ENCODE results near the gene C5orf58.
"Not testable (repeated sequence)": the region's sequence is repeated elsewhere in the genome, so short reads cannot be mapped to it uniquely, and the experiment has no call there.

C5orf58 gene

GRCh38 chr5:170225326-170226128 lies 7.3 kb upstream of the C5orf58 start:
- DNase-seq = peak; percentile 11

- DNase-seq = no peak
These were observed 6.6 kb upstream of the C5orf58 start for GRCh38 chr5:170226129-170226615.

DNA sequence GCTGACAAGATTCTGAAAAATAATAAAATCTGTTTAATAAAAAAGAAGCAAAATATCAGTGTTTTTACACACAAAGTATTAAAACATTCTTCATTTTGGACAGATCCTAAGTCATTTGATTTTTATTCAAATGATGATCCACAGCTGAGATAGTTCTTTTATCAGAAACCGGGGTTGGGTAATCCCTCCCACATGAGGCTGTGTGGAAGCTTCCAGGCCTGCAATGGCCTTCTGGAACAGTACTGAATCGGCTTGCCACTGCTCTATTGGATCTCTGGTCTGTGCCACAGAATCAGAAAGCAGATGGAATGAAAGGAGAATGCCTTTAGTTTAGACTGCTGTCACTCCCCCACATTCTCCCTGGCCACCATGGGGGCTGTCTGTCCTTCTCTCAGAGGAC lies 6.1 kb upstream of the C5orf58 start:
- DNase-seq = no peak

DNA sequence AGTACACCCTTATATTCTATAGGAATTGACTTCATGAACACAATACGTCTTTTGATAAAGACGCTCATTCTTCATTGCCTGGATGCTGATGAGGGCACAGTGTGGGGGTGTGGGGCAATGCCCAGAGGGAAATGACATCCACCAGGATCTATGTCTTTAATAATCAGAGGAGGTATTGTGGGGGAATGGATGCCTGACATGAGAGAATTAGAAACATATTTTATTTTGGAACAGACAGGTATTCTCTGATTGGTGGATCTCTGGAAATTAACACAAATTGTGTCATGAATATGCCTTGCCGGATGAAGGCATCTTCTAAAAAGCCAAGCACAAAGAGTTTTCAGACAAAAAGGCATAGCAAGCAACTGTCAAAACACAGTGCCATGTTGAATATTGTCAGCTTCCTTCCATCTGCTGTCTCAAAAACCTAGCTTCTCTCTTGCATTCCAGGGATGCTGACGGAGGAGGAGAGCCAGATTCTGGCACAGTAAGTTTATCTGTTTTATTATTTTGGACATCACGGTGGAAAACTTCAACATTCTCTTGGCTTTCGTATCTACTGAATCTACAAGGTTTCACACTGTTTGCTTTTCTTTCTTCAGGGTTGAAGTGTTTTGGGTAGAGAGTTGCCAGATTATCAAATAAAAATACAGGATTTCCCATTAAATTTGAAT lies 3.9 kb upstream of the C5orf58 start:
- no peak for DNase-seq

DNA sequence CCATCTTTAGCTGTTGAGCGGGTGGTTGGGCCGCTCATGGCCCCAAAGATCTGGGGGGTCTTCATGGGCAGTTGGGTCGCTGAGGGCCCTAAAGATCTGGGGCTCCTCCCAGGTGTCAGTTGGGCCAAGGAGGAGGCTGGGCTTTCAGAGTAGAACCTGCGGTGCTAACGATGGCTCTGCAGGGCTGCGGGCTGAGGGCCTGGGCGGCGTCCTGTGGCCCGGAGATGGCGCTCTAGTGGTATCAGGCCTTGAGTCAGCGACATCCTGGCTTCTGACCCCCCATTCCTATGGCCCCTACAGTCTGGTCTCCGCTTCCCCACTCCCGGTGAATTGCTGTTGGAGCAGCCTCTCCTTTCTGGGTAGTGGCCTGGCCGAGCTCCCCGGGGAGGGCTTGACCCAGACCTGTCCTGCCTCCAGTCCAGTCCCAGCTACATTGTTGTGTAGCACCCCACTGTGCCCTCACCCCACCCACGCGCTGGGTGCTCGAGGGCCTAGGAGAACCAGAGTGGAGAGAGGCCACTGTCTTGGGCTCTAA lies 640 bp downstream of the C5orf58 start:
- DNase-seq = no peak

DNA sequence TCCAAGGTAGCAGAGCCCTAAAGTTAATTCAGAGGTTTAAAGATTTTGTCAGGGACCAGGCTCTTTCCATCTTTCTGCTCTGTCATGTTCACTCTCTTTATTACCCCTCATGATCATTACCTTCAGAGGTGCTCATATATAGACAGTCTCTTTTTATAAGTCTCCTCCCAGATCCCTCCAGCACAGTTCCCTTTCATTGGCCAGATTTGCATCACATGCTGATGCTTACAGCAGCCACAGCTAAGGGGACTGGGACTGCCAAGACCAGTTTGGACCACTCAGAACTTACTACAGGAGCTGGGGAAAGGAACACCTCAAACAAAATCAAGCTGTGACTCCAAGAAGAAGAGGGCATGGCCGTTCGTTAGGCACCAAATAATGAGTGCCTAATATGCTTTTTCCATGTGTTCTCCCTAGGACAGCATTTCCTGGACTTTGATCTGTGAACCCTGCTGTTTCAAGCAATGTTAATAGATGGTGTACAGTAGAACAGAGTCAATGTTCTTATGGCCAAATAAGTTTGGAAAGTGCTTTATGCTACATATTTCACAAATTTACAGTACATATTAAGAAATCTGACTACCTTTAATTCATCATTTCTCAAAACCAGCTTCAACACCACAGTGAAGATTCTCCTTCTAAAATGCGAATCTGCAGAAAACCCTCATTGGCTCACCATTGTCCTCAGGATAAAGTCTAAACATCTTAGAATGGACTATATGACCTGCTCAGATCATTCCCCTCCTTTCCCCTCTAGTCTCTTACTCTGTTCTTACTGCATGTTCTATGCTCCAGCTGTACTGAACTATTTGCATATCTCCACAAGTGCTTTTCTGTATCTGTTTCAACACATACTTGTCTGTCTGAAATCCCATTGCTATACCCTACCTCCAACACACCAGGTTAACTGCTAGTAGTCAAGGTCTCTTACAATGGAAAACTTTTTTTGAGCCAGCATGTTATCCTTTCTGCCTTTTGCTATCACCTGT lies 3.4 kb downstream of the C5orf58 start:
- DNase-seq = no peak

DNA sequence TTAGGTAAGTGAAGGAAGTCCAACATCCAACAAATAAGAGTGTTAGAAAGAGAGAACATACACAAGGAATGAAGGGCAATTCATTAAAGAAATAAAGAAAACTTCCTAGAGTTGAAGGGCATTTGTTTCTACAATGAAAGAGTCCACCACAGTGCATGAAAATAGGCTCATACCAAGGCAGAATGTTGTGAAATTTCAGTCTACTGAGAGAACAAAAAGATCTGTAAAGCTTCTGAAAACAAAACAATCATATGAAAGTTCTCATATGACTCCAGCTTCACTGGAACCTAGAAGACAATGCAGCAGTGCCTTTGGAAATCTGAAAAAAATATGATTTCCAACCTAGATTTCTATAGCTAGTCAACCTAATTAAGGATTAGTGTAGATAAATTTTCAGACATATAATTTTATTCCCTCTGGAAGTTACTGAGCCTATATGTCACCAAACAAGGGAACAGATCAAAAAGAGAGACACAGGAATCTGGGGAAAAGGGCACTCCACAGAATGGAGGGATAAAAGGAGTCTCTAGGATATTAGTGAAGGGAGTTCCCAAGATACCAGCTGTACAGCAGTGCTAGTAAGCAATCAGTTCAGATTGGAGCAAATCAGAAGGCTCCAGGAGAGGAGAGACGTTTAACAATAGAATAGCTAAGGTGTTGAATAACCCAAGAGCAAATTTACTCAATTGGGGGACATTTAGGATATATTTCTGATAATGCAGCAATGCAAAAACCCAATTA lies 5.8 kb downstream of the C5orf58 start:
- DNase-seq = no peak

DNA sequence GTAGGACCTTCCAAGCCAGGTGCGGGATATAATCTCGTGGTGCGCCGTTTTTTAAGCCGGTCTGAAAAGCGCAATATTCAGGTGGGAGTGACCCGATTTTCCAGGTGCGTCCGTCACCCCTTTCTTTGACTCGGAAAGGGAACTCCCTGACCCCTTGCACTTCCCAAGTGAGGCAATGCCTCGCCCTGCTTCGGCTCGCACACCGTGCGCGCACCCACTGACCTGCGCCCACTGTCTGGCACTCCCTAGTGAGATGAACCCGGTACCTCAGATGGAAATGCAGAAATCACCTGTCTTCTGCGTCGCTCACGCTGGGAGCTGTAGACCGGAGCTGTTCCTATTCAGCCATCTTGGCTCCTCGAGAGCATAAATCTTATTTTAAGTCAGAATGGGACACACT lies 12.7 kb downstream of the C5orf58 start:
- not testable (repeated sequence) for DNase-seq

- no peak for DNase-seq
These were observed 13.5 kb downstream of the C5orf58 start for GRCh38 chr5:170246126-170246870.

DNA sequence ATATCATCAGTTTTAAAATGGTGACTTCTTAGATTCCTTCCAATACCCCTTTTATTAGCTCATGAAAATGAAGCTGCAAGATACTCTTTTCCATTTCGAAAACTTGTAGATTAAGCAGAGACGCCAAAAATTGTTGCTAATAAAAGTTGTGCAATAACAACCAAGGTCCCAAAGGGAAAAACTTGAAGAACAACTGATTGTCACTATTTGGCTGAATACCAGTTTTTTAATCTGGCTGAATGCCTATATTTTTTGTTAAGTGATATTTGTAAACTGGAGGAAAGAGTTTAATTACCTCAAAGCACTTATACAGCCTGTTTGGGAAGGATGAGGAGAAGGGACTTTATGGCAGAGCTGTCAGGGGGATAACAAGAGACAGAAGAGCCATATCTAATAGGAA lies 14.6 kb downstream of the C5orf58 start:
- no peak for DNase-seq

DNA sequence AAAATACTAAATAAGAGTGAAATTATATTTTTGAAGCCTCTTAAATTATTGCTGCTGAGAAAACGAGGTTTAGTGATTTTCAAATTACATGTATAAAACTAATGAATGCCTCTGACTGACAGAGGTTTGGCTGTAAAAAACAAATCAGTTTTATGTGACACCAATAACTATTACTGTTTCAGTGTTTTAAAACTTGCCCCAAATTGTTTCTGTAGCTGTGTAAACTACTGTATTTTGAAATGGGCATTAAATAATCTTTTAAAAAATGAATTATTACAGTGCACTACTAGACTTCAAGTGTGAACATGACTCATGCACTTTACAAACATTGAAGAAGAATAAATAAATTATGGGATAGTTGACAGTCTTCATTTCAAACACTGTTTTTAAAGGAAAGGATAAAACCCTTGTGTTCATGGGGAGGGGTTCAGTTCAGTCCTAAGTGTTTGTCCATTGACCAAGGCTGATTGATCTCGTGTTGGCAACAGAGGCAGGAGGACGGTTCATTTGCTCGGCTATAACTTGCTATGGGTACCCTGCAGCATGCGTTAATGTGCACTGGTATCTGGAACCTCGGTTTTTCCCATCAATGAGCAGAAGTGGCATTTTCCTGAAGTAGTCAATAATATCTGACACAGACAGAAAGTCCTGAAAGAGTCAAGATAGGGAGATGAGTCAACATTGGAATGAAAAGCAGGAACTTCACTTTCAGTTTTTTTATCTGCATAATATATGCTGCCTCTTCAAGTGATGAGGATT lies 15.6 kb downstream of the C5orf58 start:
- no peak for DNase-seq

DNA sequence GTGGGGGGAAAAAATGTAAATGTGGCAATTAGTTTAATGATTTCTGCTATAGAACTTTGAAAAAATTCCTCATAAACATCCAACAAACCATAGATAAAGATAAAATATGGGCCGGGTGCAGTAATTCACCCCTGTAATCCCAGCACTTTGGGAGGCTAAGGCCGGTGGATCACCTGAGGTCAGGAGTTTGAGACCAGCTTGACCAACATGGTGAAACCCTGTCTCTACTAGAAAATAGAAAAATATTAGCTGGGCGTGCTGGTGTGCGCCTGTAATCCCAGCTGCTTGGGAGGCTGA lies 16.1 kb downstream of the C5orf58 start:
- DNase-seq = not testable (repeated sequence)

GRCh38 chr5:170249355-170249754 lies 16.6 kb downstream of the C5orf58 start:
- DNase-seq = no peak

DNA sequence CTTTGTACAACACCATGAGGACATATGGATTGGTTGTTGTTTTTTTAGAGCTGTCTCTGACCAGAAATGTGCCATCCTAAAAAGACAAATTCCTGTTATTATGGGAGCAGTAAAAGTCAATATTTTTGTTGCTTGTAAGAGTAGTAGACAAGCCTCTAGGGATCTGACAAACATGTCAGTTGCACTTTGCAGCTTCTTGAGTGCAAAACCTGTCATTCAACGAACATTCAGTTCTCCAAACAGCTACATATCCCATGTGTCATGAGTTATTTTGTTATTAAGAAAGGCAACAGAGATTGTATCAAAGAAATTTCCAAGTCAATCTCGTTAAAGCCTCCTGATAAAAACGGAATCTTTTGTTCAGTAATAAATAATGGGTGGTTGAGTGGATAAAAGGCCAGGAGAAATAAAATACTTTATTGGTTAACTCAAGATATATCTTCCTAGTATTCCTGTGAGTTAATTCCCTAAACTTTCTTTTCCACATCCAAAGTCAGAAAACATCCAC lies 18.1 kb downstream of the C5orf58 start:
- no peak for DNase-seq

- no peak for DNase-seq
These were observed 18.7 kb downstream of the C5orf58 start for GRCh38 chr5:170251462-170251861.

DNA sequence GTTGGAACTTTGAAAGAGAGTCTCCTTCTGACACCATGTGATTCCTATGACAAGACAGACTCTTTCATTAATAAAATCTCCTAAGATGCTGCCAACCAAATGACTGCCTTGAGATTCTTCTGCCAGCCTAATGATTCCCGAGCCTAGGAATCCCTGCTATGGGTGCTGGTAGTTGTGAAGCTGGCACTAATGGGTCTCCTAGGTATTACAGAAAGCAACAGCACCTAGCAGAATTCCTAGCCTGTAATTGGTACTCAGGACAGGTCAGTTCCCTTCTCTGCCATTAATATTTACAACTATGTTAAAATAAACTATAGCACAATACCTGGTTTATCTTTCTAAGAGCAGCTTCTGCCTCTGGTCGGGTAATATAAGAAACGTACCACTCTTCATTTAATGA lies 19.3 kb downstream of the C5orf58 start:
- no peak for DNase-seq

GRCh38 chr5:170252720-170253350 lies 20.1 kb downstream of the C5orf58 start:
- no peak for DNase-seq

DNA sequence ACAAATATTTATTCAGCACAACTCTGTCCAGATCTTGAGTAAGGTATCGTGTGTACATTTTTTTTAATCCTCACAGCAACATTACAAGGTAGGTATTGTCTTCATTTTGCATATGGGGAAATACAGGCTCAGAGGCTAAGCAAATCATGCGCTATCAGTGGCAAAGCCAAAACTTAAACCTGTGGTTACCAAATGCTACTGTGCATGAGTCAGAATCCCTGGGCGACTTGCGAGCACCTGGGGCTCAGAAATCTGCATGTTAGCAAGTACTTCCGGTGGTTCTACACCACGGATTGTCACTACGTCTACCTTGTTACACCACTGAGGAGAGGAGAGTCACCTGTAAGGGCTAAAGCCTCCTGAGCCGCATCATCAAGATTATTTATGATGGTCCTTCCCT lies 21.3 kb downstream of the C5orf58 start:
- no peak for DNase-seq

DNA sequence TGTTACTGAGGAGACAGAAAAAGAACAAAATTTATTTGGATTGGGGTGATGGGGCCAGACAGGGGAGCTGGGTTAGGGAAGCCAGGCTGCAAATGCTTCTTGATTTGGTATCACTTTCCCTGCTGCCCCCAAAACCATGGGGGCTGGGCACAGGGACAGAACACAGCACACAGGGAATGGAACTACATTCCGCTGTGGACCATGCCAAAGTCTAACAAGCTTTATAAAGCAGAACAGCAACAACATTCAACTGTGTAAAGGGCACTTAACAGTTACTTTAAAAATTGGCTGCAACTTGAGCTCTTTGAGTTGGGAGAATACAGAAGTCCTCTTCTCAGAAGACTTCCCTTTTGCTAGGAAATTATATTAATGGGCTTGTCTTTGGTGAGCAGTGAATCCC lies 23.8 kb downstream of the C5orf58 start:
- no peak for DNase-seq

DNA sequence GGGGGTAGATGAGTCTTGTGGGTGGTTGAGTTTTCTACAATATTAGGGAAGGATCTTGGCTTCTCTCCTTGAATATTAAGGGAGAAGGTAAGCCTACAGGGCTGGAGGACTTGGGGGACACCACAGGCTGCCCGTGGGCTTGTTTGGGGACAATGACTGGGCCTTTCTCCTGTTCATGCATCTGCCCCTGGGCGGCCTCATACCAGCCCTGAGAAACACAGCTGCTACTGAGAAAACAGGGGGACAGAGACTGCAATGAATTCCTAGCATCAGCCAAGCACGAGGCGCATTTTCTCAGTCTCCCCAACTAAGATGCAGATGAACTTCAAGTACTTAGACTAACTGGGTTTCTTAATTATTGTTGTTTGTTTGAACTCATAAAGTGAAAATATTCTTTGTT lies 24.6 kb downstream of the C5orf58 start:
- DNase-seq = no peak

All from NCI-H446 treated with DMSO at 0.1 percent for 48 hours (cell line).